HEK293 (cell line): ENCODE results near the gene GPER1.

Source experiments
- BCL11A ChIP-seq: fragments of 450-650 bp; formaldehyde crosslinking; IDR thresholded peaks from 2 replicates; pipeline ENCODE4 v1.5.1; 2016; ENCODE audit warnings: low read depth, missing biosample characterization, missing genetic modification characterization
- ZNF473 ChIP-seq: fragments of 450-650 bp; formaldehyde crosslinking; IDR thresholded peaks from 2 replicates; pipeline ENCODE4 v1.5.1; 2017; ENCODE audit warnings: missing biosample characterization, missing genetic modification characterization
- ZNF488 ChIP-seq: fragments of 450-650 bp; formaldehyde crosslinking; IDR thresholded peaks from 2 replicates; pipeline ENCODE4 v1.5.1; 2016; ENCODE audit warnings: missing biosample characterization, missing genetic modification characterization
- ZNF791 ChIP-seq: fragments of 450-650 bp; formaldehyde crosslinking; IDR thresholded peaks from 2 replicates; pipeline ENCODE4 v1.5.1; 2016; ENCODE audit warnings: missing biosample characterization, missing genetic modification characterization
- TF ChIP-seq, protein P1 (sequence below): fragments of 450-650 bp; formaldehyde crosslinking; IDR thresholded peaks from 2 replicates; pipeline ENCODE4 v1.5.1; 2016; ENCODE audit warnings: missing biosample characterization, missing genetic modification characterization
- TF ChIP-seq, protein P2 (sequence below): fragments of 450-650 bp; formaldehyde crosslinking; IDR thresholded peaks from 2 replicates; pipeline ENCODE4 v1.5.1; 2016; ENCODE audit warnings: missing biosample characterization, missing genetic modification characterization

GRCh38 chr7:1090236-1090635, 2.3 kb downstream of the GPER1 start:
- TF ChIP-seq, protein P1, sequence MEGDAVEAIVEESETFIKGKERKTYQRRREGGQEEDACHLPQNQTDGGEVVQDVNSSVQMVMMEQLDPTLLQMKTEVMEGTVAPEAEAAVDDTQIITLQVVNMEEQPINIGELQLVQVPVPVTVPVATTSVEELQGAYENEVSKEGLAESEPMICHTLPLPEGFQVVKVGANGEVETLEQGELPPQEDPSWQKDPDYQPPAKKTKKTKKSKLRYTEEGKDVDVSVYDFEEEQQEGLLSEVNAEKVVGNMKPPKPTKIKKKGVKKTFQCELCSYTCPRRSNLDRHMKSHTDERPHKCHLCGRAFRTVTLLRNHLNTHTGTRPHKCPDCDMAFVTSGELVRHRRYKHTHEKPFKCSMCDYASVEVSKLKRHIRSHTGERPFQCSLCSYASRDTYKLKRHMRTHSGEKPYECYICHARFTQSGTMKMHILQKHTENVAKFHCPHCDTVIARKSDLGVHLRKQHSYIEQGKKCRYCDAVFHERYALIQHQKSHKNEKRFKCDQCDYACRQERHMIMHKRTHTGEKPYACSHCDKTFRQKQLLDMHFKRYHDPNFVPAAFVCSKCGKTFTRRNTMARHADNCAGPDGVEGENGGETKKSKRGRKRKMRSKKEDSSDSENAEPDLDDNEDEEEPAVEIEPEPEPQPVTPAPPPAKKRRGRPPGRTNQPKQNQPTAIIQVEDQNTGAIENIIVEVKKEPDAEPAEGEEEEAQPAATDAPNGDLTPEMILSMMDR (tag by site-specific recombination) = no peak
- no peak for TF ChIP-seq BCL11A (tag by site-specific recombination)
- no peak for TF ChIP-seq ZNF473 (tag by site-specific recombination)
- TF ChIP-seq, protein P2, sequence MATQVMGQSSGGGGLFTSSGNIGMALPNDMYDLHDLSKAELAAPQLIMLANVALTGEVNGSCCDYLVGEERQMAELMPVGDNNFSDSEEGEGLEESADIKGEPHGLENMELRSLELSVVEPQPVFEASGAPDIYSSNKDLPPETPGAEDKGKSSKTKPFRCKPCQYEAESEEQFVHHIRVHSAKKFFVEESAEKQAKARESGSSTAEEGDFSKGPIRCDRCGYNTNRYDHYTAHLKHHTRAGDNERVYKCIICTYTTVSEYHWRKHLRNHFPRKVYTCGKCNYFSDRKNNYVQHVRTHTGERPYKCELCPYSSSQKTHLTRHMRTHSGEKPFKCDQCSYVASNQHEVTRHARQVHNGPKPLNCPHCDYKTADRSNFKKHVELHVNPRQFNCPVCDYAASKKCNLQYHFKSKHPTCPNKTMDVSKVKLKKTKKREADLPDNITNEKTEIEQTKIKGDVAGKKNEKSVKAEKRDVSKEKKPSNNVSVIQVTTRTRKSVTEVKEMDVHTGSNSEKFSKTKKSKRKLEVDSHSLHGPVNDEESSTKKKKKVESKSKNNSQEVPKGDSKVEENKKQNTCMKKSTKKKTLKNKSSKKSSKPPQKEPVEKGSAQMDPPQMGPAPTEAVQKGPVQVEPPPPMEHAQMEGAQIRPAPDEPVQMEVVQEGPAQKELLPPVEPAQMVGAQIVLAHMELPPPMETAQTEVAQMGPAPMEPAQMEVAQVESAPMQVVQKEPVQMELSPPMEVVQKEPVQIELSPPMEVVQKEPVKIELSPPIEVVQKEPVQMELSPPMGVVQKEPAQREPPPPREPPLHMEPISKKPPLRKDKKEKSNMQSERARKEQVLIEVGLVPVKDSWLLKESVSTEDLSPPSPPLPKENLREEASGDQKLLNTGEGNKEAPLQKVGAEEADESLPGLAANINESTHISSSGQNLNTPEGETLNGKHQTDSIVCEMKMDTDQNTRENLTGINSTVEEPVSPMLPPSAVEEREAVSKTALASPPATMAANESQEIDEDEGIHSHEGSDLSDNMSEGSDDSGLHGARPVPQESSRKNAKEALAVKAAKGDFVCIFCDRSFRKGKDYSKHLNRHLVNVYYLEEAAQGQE (tag by site-specific recombination) = no peak
- TF ChIP-seq ZNF488 (tag by site-specific recombination) = no peak
- no peak for TF ChIP-seq ZNF791
